Fibroblast of lung (primary cell): Measurements from ENCODE around the gene DSTN.

Source experiments
- EZH2 ChIP-seq: IDR thresholded peaks from 2 replicates; pipeline ENCODE4 v1.5.1; 2012; ENCODE audit warnings: low read length, control low read depth, mild to moderate bottlenecking; ENCODE audit errors: missing control alignments
- TF ChIP-seq, protein P1 (sequence below), 2 donors: IDR thresholded peaks in 1 of 2; conservative IDR thresholded peaks in 1 of 2; 1 replicate in 1 of 2; 2 replicates in 1 of 2; pipeline ENCODE4 v1.5.1; 2011 to 2012; ENCODE audit warnings: low read length in 2 of 2, control low read depth in 1 of 2, inconsistent platforms in 1 of 2, low read depth in 1 of 2, mild to moderate bottlenecking in 1 of 2

- TF ChIP-seq, protein P1, sequence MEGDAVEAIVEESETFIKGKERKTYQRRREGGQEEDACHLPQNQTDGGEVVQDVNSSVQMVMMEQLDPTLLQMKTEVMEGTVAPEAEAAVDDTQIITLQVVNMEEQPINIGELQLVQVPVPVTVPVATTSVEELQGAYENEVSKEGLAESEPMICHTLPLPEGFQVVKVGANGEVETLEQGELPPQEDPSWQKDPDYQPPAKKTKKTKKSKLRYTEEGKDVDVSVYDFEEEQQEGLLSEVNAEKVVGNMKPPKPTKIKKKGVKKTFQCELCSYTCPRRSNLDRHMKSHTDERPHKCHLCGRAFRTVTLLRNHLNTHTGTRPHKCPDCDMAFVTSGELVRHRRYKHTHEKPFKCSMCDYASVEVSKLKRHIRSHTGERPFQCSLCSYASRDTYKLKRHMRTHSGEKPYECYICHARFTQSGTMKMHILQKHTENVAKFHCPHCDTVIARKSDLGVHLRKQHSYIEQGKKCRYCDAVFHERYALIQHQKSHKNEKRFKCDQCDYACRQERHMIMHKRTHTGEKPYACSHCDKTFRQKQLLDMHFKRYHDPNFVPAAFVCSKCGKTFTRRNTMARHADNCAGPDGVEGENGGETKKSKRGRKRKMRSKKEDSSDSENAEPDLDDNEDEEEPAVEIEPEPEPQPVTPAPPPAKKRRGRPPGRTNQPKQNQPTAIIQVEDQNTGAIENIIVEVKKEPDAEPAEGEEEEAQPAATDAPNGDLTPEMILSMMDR (conservative IDR thresholded peaks at IDR 0.05 in 1 of 2, IDR thresholded peaks at IDR 0.05 in 1 of 2; ENCODE audit: low read depth in 1 of 2, low read length in 2 of 2) = no peak
- TF ChIP-seq EZH2 = no peak
Measured at GRCh38 chr20:17559338-17559737, 10.5 kb upstream of the DSTN start.
